ENCODE measurements around the gene RNF152.

GRCh38 chr18:61876899-61877298 lies 15.9 kb downstream of the RNF152 start:
- TF ChIP-seq CTCF (IDR thresholded peaks at IDR 0.05; ENCODE audit: extremely low read depth in 1 of 2, insufficient read depth in 1 of 2, low read depth in 1 of 2, low read length in 2 of 2) = no peak
- no peak for TF ChIP-seq POLR2AphosphoS5 (IDR thresholded peaks at IDR 0.05; ENCODE audit: insufficient read depth, low read depth, low read length)
- TF ChIP-seq POLR2A (IDR thresholded peaks at IDR 0.05; ENCODE audit: low read depth, low read length) = no peak
- no peak for TF ChIP-seq EZH2 (IDR thresholded peaks at IDR 0.05; ENCODE audit: borderline replicate concordance, low read depth, low read length, severe bottlenecking)
- TF ChIP-seq MYC (IDR thresholded peaks at IDR 0.05; ENCODE audit: low read depth, low read length) = no peak
- no peak for TF ChIP-seq MAX (IDR thresholded peaks at IDR 0.05; ENCODE audit: insufficient read depth, insufficient read length)
- TF ChIP-seq FOS (IDR thresholded peaks at IDR 0.05; ENCODE audit: borderline replicate concordance, insufficient read depth, low read length) = no peak
